NOMO-1 (cell line): ENCODE measurements around the gene FAM72A.
"Not testable (repeated sequence)": the region's sequence is repeated elsewhere in the genome, so short reads cannot be mapped to it uniquely, and the experiment has no call there.

ENCODE experiments used
- DNase-seq, 2 experiments: peaks; one replicate each; lab custom pipeline; 2025; ENCODE audit not compliant: unreplicated experiment in 2 of 2; lab: John Stamatoyannopoulos, UW

Gene FAM72A

GRCh38 chr1:206218285-206218684 is 15.6 kb upstream of the FAM72A start:
- not testable (repeated sequence) for DNase-seq

DNA sequence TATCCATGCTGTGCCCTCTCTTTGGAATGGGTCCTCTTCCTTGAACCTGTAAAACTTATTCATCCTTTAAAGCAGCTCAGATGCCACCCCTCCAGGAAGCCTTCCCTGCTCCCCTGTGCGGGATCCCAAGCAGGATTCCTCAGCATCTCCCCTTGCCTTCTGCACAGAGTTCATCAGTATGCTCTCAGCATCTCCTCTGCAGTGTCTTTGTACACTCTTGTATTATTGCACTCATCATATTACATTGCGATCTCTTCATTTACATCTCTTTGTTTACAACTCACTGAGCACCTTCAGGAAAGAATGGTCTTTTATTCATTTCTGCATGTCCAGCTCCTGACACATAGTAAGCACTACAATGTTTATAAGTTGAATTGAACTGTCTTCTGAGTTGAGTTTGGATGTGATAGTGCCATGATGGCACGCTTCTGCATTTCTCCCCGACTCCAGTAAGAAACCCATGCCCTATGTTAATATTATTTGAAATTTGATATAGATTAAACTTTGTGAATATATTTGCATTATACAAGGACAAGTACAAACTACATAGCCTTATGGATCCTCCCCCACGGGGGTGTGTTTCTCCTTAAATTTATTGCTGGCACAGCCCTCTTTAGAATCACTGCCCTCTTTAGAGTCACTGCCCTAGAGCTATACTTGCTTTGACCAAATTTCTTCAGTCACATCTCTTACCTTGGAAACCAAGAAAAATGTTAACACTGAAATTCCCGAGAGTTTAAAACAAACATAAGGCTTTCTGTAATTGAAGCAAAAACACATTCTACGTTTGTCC is 13.2 kb upstream of the FAM72A start:
- not testable (repeated sequence) for DNase-seq

- DNase-seq: not testable (repeated sequence)
These were observed 8.2 kb upstream of the FAM72A start for GRCh38 chr1:206210802-206211201.

DNA sequence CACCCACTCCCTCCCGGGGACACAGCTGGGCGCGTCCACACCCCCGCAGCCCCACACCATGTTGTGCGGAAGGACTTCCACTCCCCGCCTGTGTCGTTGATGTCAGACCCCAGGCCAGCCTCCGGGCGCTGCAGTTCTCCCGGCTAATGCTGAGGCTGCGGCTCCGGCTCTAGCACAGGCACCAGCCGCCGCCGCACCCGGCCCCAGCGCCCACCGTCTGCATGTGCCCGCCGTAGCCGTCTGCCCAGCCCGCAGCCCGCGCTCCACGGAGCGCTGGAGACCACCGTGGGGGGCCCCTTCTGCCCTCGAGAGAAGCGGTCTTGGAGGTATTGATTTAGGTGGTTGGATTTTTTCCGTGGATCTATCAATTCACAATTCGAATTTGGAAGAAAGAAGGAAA is 2.9 kb upstream of the FAM72A start:
- not testable (repeated sequence) for DNase-seq

DNA sequence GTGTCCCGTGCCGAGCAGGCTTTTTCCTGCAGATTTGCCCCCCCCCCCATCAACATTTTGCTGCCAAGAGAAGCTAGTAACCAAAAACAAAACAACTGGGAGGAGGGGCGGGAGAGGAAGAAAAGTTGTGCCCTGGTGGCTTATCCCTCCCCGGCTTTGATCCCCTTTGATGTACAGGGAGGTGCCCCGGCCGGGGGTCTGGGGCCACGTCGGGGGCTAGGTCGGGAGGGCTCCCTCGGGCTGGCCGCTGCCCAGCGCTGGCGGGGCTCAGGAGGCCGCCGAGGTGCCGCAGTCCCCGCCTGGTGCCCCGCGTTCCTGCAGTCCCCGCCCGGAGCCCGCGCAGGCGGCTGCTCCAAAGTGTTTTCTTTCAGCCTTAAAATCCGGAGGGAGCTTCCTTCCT is 2.2 kb upstream of the FAM72A start:
- not testable (repeated sequence) for DNase-seq

DNA sequence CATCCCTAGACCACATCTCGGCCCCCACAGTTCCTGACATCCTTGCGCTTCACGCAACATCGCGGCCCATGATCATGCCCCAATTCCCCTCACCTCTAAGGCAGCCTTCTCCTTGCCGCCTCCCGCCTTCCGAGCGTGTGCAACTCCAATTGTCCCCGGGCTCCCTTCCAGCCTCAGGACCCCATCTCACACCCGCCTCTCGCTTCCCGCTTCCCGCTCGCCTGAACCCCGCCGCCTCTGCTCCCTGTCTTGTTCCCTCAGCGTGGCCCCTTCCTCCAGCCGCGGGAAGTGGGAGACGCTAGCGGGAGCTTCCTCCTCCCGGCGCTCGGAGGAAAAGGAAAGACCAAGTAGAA is 1.5 kb upstream of the FAM72A start:
- DNase-seq: not testable (repeated sequence)

DNA sequence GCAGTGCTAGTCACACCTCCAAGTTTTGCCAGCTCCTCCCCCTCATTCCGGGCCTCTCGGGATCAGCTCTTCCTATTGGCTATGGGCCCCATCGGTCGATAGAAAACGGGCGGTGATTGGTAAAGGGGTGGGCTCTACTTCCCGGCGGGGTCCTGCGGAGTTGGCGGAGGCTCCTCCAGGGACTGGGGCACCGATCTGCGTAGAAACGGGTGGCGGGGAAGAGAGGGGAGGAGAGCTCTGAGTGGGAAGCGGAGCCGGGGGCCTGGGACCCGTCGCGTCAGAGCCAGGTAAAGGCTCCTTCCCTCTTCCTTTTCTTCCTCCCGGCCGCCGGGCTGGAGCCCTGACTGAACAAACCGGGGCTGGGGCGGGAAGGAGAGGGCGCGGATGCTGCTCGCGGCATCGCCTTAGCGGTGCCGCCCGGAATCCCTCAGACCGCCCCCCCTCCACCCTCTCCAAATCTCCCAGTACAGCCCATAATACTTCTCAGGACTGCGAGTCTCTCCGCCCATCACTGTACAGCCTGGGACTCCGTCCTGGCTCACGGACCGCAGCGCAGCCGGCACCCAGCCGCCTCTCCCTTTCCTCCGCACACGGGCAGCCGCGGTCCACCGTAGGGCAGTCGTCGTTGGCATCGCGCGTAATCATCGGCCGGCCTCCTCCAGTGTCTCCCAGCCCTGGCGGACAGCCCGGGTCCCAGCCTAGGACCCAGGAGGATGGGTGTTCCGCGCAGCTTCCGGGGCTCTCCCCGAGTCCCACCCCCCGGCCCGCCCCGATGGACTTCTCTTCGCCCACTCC is 922 bp upstream of the FAM72A start, which contains the start of gene SRGAP2:
TSS of gene SRGAP2 (plus strand) at position 178 of the 795 bp plus-strand sequence. CDS start 2,430 bp downstream, outside the sequence.
- not testable (repeated sequence) for DNase-seq

GRCh38 chr1:206196748-206197424 is 5.8 kb downstream of the FAM72A start:
- DNase-seq: not testable (repeated sequence)

- DNase-seq: not testable (repeated sequence)
These were observed 7.5 kb downstream of the FAM72A start for GRCh38 chr1:206195182-206195581.

DNA sequence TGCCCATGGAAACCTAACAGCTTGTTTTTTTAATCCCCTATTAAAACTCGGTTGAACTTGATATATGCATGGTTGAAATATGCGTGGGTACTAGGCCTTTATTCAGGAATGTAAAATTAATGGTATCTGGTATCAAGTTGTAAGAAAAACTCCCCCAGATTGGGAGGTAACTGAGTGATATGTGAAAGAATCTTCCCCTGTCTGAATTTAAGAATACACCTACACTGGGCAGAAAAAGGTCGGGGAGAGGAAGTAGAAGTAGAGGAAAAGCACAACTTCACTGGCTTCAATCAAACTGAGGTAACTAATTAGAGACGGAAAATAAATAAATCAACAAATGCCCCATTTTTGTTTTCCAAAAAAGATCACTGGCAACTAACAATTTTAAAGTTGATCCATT is 15.8 kb downstream of the FAM72A start:
- DNase-seq: not testable (repeated sequence)

DNA sequence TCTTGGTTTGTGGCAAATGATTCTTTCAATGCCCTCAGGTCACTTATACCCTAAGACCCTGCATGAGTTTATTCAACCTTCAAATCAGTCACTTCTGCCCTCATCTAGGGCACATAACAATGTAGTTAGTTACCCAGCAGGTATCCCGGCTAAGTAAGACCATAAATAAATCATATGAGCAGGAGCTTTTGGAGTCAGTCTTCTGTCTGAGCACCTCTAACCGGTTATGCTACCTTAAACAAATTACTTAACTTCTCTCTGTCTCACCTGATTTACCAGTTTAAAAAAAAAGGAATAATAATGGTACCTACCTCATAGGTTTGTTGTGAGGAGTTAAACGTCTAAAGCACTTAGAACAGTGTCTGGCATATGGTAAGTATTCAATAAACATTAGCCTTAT is 16.9 kb downstream of the FAM72A start:
- not testable (repeated sequence) for DNase-seq

DNA sequence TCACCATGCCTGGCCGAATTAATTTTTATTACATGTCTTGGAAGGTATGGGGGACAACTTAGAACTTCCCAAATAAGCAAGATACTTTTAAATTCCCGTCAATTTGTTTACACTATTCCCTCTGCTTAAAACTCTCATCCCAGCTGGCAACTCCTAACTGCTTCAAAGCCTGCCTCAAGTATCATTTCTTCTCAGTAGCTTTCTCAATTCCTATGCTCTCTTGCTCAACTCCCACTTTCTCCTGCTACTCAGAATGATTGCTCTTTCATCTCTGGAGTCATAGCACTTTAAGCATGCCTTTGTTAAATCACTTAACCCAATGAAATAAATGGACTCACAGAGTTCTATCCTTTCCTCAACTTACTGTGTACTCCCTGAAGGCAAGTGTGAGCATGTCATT is 18.9 kb downstream of the FAM72A start:
- DNase-seq: not testable (repeated sequence)

- DNase-seq: not testable (repeated sequence)
These were observed 20.0 kb downstream of the FAM72A start for GRCh38 chr1:206182368-206183317.

DNA sequence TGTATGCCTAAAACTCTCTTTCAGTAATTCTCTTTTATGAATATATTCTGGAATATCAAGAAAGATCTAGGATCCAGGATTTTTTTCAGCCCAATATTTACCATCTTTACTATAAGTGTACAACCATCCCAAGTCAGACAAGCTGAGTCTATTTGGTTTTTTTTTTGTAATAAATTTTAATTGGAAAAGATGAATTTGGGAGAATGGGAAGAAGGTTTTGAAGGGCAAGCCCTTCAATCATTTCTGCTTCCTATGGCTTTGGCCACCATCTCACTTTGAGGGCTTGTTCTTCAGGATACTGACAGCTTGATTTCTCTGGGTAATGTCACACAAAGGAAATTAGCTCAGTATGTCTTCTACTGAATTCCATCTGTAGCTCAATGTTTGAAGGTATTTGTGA is 23.0 kb downstream of the FAM72A start:
- DNase-seq: not testable (repeated sequence)

GRCh38 chr1:206178061-206178989 is 24.3 kb downstream of the FAM72A start:
- DNase-seq: peak; percentile 33 to 73

- not testable (repeated sequence) for DNase-seq
These were observed 26.5 kb downstream of the FAM72A start for GRCh38 chr1:206176114-206176502.

GRCh38 chr1:206175459-206176113 is 27.1 kb downstream of the FAM72A start:
- peak in 1 of 2 experiments; percentile 51 for DNase-seq

DNA sequence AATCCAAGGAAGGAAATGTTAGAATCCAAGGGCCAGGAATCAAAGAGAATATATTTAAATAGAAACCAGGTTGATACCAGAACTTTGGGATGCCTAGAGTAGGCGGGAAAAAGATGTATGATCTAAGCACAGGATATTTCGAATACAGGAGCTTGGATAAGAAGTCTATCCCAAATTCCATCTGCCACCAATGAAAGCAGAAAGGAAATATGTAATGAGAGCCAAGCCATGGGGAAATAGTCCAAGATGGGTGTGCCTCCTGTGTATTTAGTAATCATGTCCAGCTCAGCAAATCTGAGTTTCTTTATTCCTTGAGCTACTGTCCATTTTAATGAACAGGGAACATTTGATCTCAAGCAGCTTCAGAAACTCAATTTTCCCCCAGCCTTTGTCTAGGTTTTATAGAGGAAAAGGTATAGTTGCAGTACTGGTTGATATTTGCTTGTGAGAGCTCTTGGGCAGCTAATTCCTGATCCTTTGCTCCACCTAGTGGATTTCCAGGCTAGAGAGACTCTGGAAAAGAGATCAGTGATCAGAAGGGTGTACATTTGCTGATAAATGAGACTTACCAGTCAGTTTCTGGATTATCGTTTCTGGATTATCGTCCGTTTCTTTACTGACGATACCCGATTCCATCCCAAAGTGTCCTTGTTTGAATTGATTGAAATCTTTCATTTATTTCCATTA is 28.3 kb downstream of the FAM72A start:
- DNase-seq: not testable (repeated sequence)
